Prostate gland (tissue), 2 donors: Measurements from ENCODE around the gene ATP7A. TPM values are rescaled to one million over a fixed set of nuclear protein-coding genes. Genes with fewer than 3 reads are reported as not detected.

Experiments
- DNase-seq: peaks from one replicate; pipeline ENCODE4 v3.0.0-alpha.2; 2019; ENCODE audit warnings: low spot score
- H3K27ac ChIP-seq, 2 donors: fragments of 200-600 bp; sonication (generic); 2 replicates each; pipeline ENCODE4 v1.5.1; 2017 to 2019
- H3K27me3 ChIP-seq: fragments of 200-600 bp; sonication (generic); replicated peaks from 2 replicates; pipeline ENCODE4 v1.5.1; 2019; ENCODE audit not compliant: insufficient read depth
- H3K36me3 ChIP-seq, 2 donors: fragments of 200-600 bp; sonication (generic); 1 replicate in 1 of 2; 2 replicates in 1 of 2; pipeline versions ENCODE4 v1.5.1 to v1.8.1; 2017 to 2019
- H3K4me1 ChIP-seq: fragments of 200-600 bp; sonication (generic); replicated peaks from 2 replicates; pipeline ENCODE4 v1.5.1; 2019
- H3K4me3 ChIP-seq, 2 donors: fragments of 200-600 bp; sonication (generic); 2 replicates each; pipeline ENCODE4 v1.5.1; 2017 to 2019
- H3K9me3 ChIP-seq: fragments of 200-600 bp; sonication (generic); 2 replicates; pipeline ENCODE4 v1.5.1; 2017
- CTCF ChIP-seq, 4 experiments: fragments of 200-600 bp in 2 of 4; fragments of 450-650 bp in 2 of 4; sonication (generic) in 2 of 4; IDR thresholded peaks; 1 replicate in 3 of 4; 2 replicates in 1 of 4; pipeline ENCODE4 v1.5.1; 2016 to 2019; ENCODE audit warnings: antibody characterized with exemption in 4 of 4, mild to moderate bottlenecking in 2 of 4, moderate library complexity in 2 of 4
- POLR2A ChIP-seq: fragments of 450-650 bp; IDR thresholded peaks from one replicate; pipeline ENCODE4 v1.6.1; 2016; ENCODE audit warnings: antibody characterized with exemption, mild to moderate bottlenecking
- POLR2AphosphoS5 ChIP-seq: sonication (generic); formaldehyde crosslinking; IDR thresholded peaks from one replicate; pipeline ENCODE4 v1.6.1; 2017; ENCODE audit warnings: antibody characterized with exemption
- WGBS: methylation state at CpG from one replicate; pipeline ENCODE4 v1.1.5; 2018; 5-methylcytosine and 5-hydroxymethylcytosine counted together
- intact Hi-C: fragments of 100-400 bp; cut with DNase I; formaldehyde crosslinking; loops from one replicate; pipeline ENCODE4 v1.14.2; 2022
- total RNA-seq, 2 donors: library from RNA; depleted of rRNA; stranded (reverse); fragments of >200 nt; gene quantifications; one replicate each; pipeline ENCODE4 v1.1.0, GENCODE V29; 2016

ATP7A gene
- total RNA-seq, 2 donors from 2014 or later: 9.8 to 15.1 TPM

GRCh38 chrX:77961063-77961462 is 50.6 kb downstream of the ATP7A start:
- TF ChIP-seq CTCF (IDR thresholded peaks at IDR 0.05): no peak
- TF ChIP-seq POLR2AphosphoS5: no peak
- TF ChIP-seq POLR2A: no peak
- H3K27ac ChIP-seq: no peak overlapping the region
- intact Hi-C loops: no loop called here
- 94% methylated on average over 2 of the region's 2 CpGs for WGBS
- H3K4me1 ChIP-seq: no peaks in the 10 kb centered on the region
- H3K9me3 ChIP-seq: no peaks in the 10 kb centered on the region
- no peaks in the 10 kb centered on the region for H3K27me3 ChIP-seq
- H3K4me3 ChIP-seq: no peak overlapping the region
- no peak for DNase-seq
- H3K36me3 ChIP-seq: no peaks in the 10 kb centered on the region

GRCh38 chrX:77962068-77962902 is 51.8 kb downstream of the ATP7A start:
- no peaks in the 10 kb centered on the region for H3K27me3 ChIP-seq
- H3K27ac ChIP-seq: no peak overlapping the region
- H3K36me3 ChIP-seq: no peaks in the 10 kb centered on the region
- TF ChIP-seq CTCF (IDR thresholded peaks at IDR 0.05): no peak
- no peak for TF ChIP-seq POLR2AphosphoS5
- TF ChIP-seq POLR2A: no peak
- no peaks in the 10 kb centered on the region for H3K9me3 ChIP-seq
- DNase-seq: no peak
- 93% methylated on average over 13 of the region's 13 CpGs for WGBS
- no peak overlapping the region for H3K4me3 ChIP-seq
- intact Hi-C loops: no loop called here
- H3K4me1 ChIP-seq: no peaks in the 10 kb centered on the region

- H3K4me1 ChIP-seq: no peaks in the 10 kb centered on the region
- no peak for TF ChIP-seq CTCF (IDR thresholded peaks at IDR 0.05)
- no peak for TF ChIP-seq POLR2A
- DNase-seq: no peak
- H3K36me3 ChIP-seq: no peaks in the 10 kb centered on the region
- intact Hi-C loops: no loop called here
- 94% methylated on average over 3 of the region's 3 CpGs for WGBS
- no peaks in the 10 kb centered on the region for H3K9me3 ChIP-seq
- no peaks in the 10 kb centered on the region for H3K27me3 ChIP-seq
- H3K27ac ChIP-seq: no peak overlapping the region
- no peak overlapping the region for H3K4me3 ChIP-seq
Observed at GRCh38 chrX:77966361-77966760, 55.9 kb downstream of the ATP7A start.

- no peaks in the 10 kb centered on the region for H3K9me3 ChIP-seq
- H3K36me3 ChIP-seq: no peaks in the 10 kb centered on the region
- intact Hi-C loops: no loop called here
- H3K4me3 ChIP-seq: no peak overlapping the region
- H3K27ac ChIP-seq: no peak overlapping the region
- TF ChIP-seq POLR2A: no peak
- no peak for TF ChIP-seq POLR2AphosphoS5
- no peak for TF ChIP-seq CTCF (IDR thresholded peaks at IDR 0.05)
- WGBS: 79% methylated on average over 1 of the region's 1 CpG
- no peaks in the 10 kb centered on the region for H3K27me3 ChIP-seq
- DNase-seq: no peak
- H3K4me1 ChIP-seq: no peaks in the 10 kb centered on the region
Observed at GRCh38 chrX:77967631-77968030, 57.1 kb downstream of the ATP7A start.

GRCh38 chrX:77969538-77969937 is 59.0 kb downstream of the ATP7A start, which contains the start of gene PGAM4:
TSS of gene PGAM4 (minus strand) at chrX:77969638. CDS start at chrX:77969638, 0 bp downstream.
- DNase-seq: no peak
- TF ChIP-seq POLR2A: no peak
- no peak for TF ChIP-seq CTCF (IDR thresholded peaks at IDR 0.05)
- no peak for TF ChIP-seq POLR2AphosphoS5
- intact Hi-C loops: no loop called here
- Histone ChIP-seq H3K4me3 (no peak within 1 kb of the TSS), H3K27me3 (no peaks in the 10 kb centered on the region), H3K4me1 (no peaks in the 10 kb centered on the region), H3K27ac (no peak within 1 kb of the TSS), H3K9me3 (no peaks in the 10 kb centered on the region), H3K36me3 (no peaks in the 10 kb centered on the region)
- WGBS: 100% methylated on average over 9 of the region's 13 CpGs
